DMS 273 (cell line): Measurements from ENCODE around the gene TMPRSS11E.
"Not testable (repeated sequence)": the region's sequence is repeated elsewhere in the genome, so short reads cannot be mapped to it uniquely, and the experiment has no call there.

Source experiments
- DNase-seq: peaks from one replicate; lab custom pipeline; 2025; ENCODE audit not compliant: unreplicated experiment; lab: John Stamatoyannopoulos, UW

TMPRSS11E gene

GRCh38 chr4:68461790-68462189 is 14.5 kb downstream of the TMPRSS11E start:
- DNase-seq, result no peak

- DNase-seq, result no peak
These were observed 15.4 kb downstream of the TMPRSS11E start for GRCh38 chr4:68462691-68463090.

GRCh38 chr4:68463796-68464195 is 16.5 kb downstream of the TMPRSS11E start:
- DNase-seq, result no peak

GRCh38 chr4:68465058-68465457 is 17.8 kb downstream of the TMPRSS11E start:
- no peak for DNase-seq

- DNase-seq, result no peak
These were observed 18.9 kb downstream of the TMPRSS11E start for GRCh38 chr4:68466185-68466584.

- DNase-seq, result no peak
These were observed 19.5 kb downstream of the TMPRSS11E start for GRCh38 chr4:68466751-68467150.

- no peak for DNase-seq
These were observed 22.2 kb downstream of the TMPRSS11E start for GRCh38 chr4:68469482-68469881.

GRCh38 chr4:68476191-68476590 is 28.9 kb downstream of the TMPRSS11E start:
- no peak for DNase-seq

GRCh38 chr4:68489338-68489737 is 42.1 kb downstream of the TMPRSS11E start:
- DNase-seq, result no peak

- peak; percentile 0 for DNase-seq
These were observed 43.7 kb downstream of the TMPRSS11E start for GRCh38 chr4:68490826-68491457.

GRCh38 chr4:68494688-68495087 is 47.4 kb downstream of the TMPRSS11E start:
- no peak for DNase-seq

GRCh38 chr4:68498413-68499007 is 51.2 kb downstream of the TMPRSS11E start:
- peak; percentile 55 for DNase-seq

GRCh38 chr4:68499021-68499420 is 51.8 kb downstream of the TMPRSS11E start:
- DNase-seq, result no peak

- DNase-seq, result not testable (repeated sequence)
These were observed 56.2 kb downstream of the TMPRSS11E start for GRCh38 chr4:68503462-68503861.

- not testable (repeated sequence) for DNase-seq
These were observed 57.6 kb downstream of the TMPRSS11E start for GRCh38 chr4:68504836-68505235.

- DNase-seq, result not testable (repeated sequence)
These were observed 58.2 kb downstream of the TMPRSS11E start for GRCh38 chr4:68505452-68505851.

- DNase-seq, result no peak
These were observed 71.6 kb downstream of the TMPRSS11E start for GRCh38 chr4:68518889-68519288.

- DNase-seq, result no peak
These were observed 73.7 kb downstream of the TMPRSS11E start for GRCh38 chr4:68520985-68521384.

GRCh38 chr4:68522232-68522631 is 75.0 kb downstream of the TMPRSS11E start:
- DNase-seq, result not testable (repeated sequence)

GRCh38 chr4:68535974-68536373 is 88.7 kb downstream of the TMPRSS11E start:
- DNase-seq, result no peak

- DNase-seq, result no peak
These were observed 89.1 kb downstream of the TMPRSS11E start for GRCh38 chr4:68536375-68536774.

GRCh38 chr4:68542742-68543141 is 95.5 kb downstream of the TMPRSS11E start:
- DNase-seq, result not testable (repeated sequence)
